ENCODE results near the gene NT5DC1. TPM values are rescaled to one million over a fixed set of nuclear protein-coding genes. Genes with fewer than 3 reads are reported as not detected.

Gene NT5DC1
- polyA plus RNA-seq, 2 of the 4 experiments (the other 2 are of a cell fraction) = 26.9 to 31.5 TPM

- POLR2A ChIA-PET = interaction anchor here (0.6 kb wide), 1 partner anchor 22 kb away, joined by 3 read pairs; the partner anchor contains the start of gene FRK
- Histone ChIP-seq H3K9me3 (no peaks in the 10 kb centered on the region), H3K4me2 (no peak overlapping the region), H3K4me3 (no peak overlapping the region), H3K27ac (no peak overlapping the region), H3K4me1 (peaks cover 11% of the 10 kb centered on the region; the same call in 1 of the 3 replicates)
- CTCF ChIA-PET = no interaction called here
- ATAC-seq = no peak
- no peak for FAIRE-seq
- WGBS (ENCODE audit: missing lambda C conversion rate) = 57% methylated on average over 5 of the region's 5 CpGs
- no peak for DNase-seq (ENCODE audit: low read depth in 1 of 2, low spot score in 1 of 2)
- TF ChIP-seq ZSCAN20 (CRISPR knock-in tag; IDR thresholded peaks at IDR 0.05) (no peak), CBX8 (IDR thresholded peaks at IDR 0.05) (no peak), MAZ (IDR thresholded peaks at IDR 0.05; ENCODE audit: borderline replicate concordance, low read depth, low read length) (no peak), JUN (IDR thresholded peaks at IDR 0.05) (no peak), HES2 (IDR thresholded peaks at IDR 0.05) (no peak), ESRRA (IDR thresholded peaks at IDR 0.05; ENCODE audit: borderline replicate concordance, low read length) (no peak), ZC3H11A (IDR thresholded peaks at IDR 0.05) (no peak), PHF8 (IDR thresholded peaks at IDR 0.05; ENCODE audit: borderline replicate concordance, low read depth) (no peak), BCL3 (IDR thresholded peaks at IDR 0.05) (no peak), HOXB13 (CRISPR knock-in tag; IDR thresholded peaks at IDR 0.05; ENCODE audit: low read depth) (no peak), RAD21 (conservative IDR thresholded peaks at IDR 0.05 in 1 of 2, IDR thresholded peaks at IDR 0.05 in 1 of 2) (no peak), CHD4 (IDR thresholded peaks at IDR 0.05; ENCODE audit: borderline replicate concordance) (no peak), SMC3 (IDR thresholded peaks at IDR 0.05) (no peak), CEBPB (IDR thresholded peaks at IDR 0.05) (no peak), KDM1A (IDR thresholded peaks at IDR 0.05; ENCODE audit: low read depth) (no peak)
Measured at GRCh38 chr6:116083052-116083451, 17.6 kb upstream of the NT5DC1 start.

GRCh38 chr6:116084284-116084683, 16.4 kb upstream of the NT5DC1 start:
- Histone ChIP-seq H3K9me3 (no peaks in the 10 kb centered on the region), H3K4me3 (no peak overlapping the region), H3K27ac (no peak overlapping the region), H3K4me2 (no peak overlapping the region), H3K4me1 (peaks cover 11% of the 10 kb centered on the region; the same call in 1 of the 3 replicates)
- ChIA-PET POLR2A (no interaction called here), CTCF (interaction anchor here (0.6 to 0.9 kb wide), 2 partner anchors 17 to 124 kb away, joined by 3 read pairs; partner anchors contain the start of gene NT5DC1)
- FAIRE-seq = no peak
- WGBS (ENCODE audit: missing lambda C conversion rate) = 79% methylated on average over 2 of the region's 2 CpGs
- TF ChIP-seq ELK1 (IDR thresholded peaks at IDR 0.05; ENCODE audit: low read depth, low read length) = no peak
- TF ChIP-seq ATOH8 (CRISPR knock-in tag; IDR thresholded peaks at IDR 0.05; ENCODE audit: low read depth) = no peak
- no peak for TF ChIP-seq KDM1A (IDR thresholded peaks at IDR 0.05; ENCODE audit: low read depth)
- TF ChIP-seq BHLHE40 (IDR thresholded peaks at IDR 0.05; ENCODE audit: low read depth, low read length) = no peak
- no peak for TF ChIP-seq CBX8 (IDR thresholded peaks at IDR 0.05)
- no peak for TF ChIP-seq TFCP2L1 (CRISPR knock-in tag; IDR thresholded peaks at IDR 0.05)
- TF ChIP-seq RCOR1 (IDR thresholded peaks at IDR 0.05; ENCODE audit: low read depth, low read length) = no peak
- no peak for TF ChIP-seq MAX (IDR thresholded peaks at IDR 0.05)
- DNase-seq (ENCODE audit: low read depth in 1 of 2, low spot score in 1 of 2) = no peak
- ATAC-seq = no peak

Measured in A549 (cell line).